Osteoblast (primary cell): Measurements from ENCODE around the gene ZNF536. TPM values are rescaled to one million over a fixed set of nuclear protein-coding genes. Genes with fewer than 3 reads are reported as not detected.

Experiments
- DNase-seq: peaks from one replicate; pipeline ENCODE4 v3.0.0; 2011; ENCODE audit warnings: low spot score, mixed read lengths; ENCODE audit not compliant: insufficient read length; ENCODE audit errors: missing footprints
- H2AFZ ChIP-seq: 2 replicates; pipeline ENCODE4 v1.6.0; 2011; ENCODE audit warnings: mild to moderate bottlenecking, low read length
- H3K27ac ChIP-seq: 2 replicates; pipeline ENCODE4 v1.5.1; 2011; ENCODE audit warnings: mild to moderate bottlenecking, low read depth, low read length, moderate library complexity
- H3K27me3 ChIP-seq: 2 replicates; pipeline ENCODE4 v1.6.0; 2012; ENCODE audit warnings: mild to moderate bottlenecking, control low read depth, inconsistent platforms, low read length, moderate library complexity; ENCODE audit not compliant: insufficient read depth
- H3K36me3 ChIP-seq: 2 replicates; pipeline ENCODE4 v1.5.1; 2011; ENCODE audit warnings: mild to moderate bottlenecking, low read length, control low read depth, moderate library complexity; ENCODE audit not compliant: insufficient read depth
- H3K4me1 ChIP-seq: 2 replicates; pipeline ENCODE4 v1.5.1; 2011; ENCODE audit warnings: mild to moderate bottlenecking, low read length, control low read depth, moderate library complexity; ENCODE audit not compliant: insufficient read depth
- H3K4me2 ChIP-seq: 2 replicates; pipeline ENCODE4 v1.6.0; 2011; ENCODE audit warnings: mild to moderate bottlenecking, low read length; ENCODE audit not compliant: insufficient read depth
- H3K4me3 ChIP-seq: fragments of 200-600 bp; sonication (generic); 3 replicates; pipeline ENCODE4 v1.5.1; 2012; ENCODE audit warnings: mild to moderate bottlenecking, low read length, inconsistent platforms; ENCODE audit not compliant: insufficient read depth
- H3K79me2 ChIP-seq: 2 replicates; pipeline ENCODE4 v1.6.0; 2012; ENCODE audit warnings: mild to moderate bottlenecking, low read length, control low read depth, inconsistent platforms; ENCODE audit not compliant: insufficient read depth
- H3K9me3 ChIP-seq: 2 replicates; pipeline ENCODE4 v1.5.1; 2011; ENCODE audit warnings: low read depth, low read length, control low read depth
- H4K20me1 ChIP-seq: 2 replicates; pipeline ENCODE4 v1.6.0; 2012; ENCODE audit warnings: mild to moderate bottlenecking, low read length, control low read depth; ENCODE audit not compliant: insufficient read depth
- CTCF ChIP-seq: IDR thresholded peaks from 2 replicates; pipeline ENCODE4 v1.5.1; 2011; ENCODE audit warnings: mild to moderate bottlenecking, low read depth, low read length, moderate library complexity; ENCODE audit errors: extremely low read depth
- total RNA-seq: library from RNA; depleted of rRNA; stranded (reverse); fragments of >200 nt; gene quantifications from 2 replicates; pipeline ENCODE4 v1.2.3, GENCODE V29; 2012

Gene ZNF536
- not detected in 2 replicates for total RNA-seq

DNA sequence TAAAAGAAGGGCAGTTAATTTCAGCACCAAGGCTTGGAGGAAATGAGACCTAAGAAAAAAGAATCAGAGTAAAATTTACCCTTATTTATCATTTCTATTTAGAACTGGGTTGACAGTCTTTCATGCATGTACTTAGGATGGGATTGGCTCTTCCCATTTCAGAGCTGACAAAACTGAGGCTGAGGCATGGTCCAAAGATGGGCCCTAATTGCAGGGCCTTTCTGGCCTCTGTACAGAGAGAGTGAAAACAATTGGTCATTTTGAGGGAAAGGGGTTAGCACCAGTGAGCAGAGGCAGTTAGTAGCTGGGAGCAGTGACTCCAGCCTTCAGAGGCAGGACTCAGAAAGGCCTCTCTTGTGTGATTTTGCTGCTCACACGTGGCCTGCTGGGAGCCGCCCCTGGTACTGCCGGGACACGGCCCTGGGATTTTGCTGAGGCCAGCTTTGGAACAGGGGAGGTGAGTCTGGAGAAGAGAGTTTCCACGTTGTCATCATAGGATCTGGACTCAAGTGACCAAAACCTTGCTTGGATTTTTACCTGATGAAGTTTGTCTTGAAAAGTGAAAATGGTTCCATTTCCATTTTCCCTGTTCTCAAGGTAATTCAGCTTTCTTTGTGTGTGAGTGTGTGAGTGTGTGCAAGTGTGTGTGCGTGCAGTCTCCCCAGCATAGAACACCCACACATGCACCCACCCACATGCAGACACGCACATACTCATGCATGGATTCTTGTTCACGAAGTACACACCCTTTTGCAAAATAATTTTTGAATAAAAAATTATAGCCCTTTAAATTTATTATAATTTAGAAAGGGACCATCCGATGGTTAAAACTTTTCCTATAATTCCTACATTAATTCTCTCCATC is at the start of gene ZNF536:
TSS of gene ZNF536 (plus strand) at position 425 of the 865 bp plus-strand sequence. CDS start 71,179 bp downstream, outside the sequence.
- Histone ChIP-seq H3K79me2 (no peaks in the 10 kb centered on the region), H3K4me1 (no peaks in the 10 kb centered on the region), H3K9me3 (no peaks in the 10 kb centered on the region), H3K4me3 (no peak within 1 kb of the TSS), H3K4me2 (no peak within 1 kb of the TSS), H4K20me1 (no peaks in the 10 kb centered on the region), H3K36me3 (no peaks in the 10 kb centered on the region), H2AFZ (no peak within 1 kb of the TSS), H3K27ac (no peak within 1 kb of the TSS), H3K27me3 (no peaks in the 10 kb centered on the region)
- TF ChIP-seq CTCF, result no peak
- DNase-seq, result no peak

GRCh38 chr19:30322641-30323320 is 49.4 kb upstream of the ZNF536 start:
- Histone ChIP-seq H3K36me3 (no peaks in the 10 kb centered on the region), H3K27ac (no peak overlapping the region), H3K79me2 (no peaks in the 10 kb centered on the region), H3K27me3 (no peaks in the 10 kb centered on the region), H3K9me3 (peaks cover 1% of the 10 kb centered on the region), H3K4me1 (no peaks in the 10 kb centered on the region), H3K4me2 (no peak overlapping the region), H2AFZ (no peak overlapping the region), H3K4me3 (no peak overlapping the region), H4K20me1 (no peaks in the 10 kb centered on the region)
- no peak for DNase-seq
- TF ChIP-seq CTCF, result no peak

- no peak for DNase-seq
- H3K36me3 ChIP-seq, result no peaks in the 10 kb centered on the region
- no peak overlapping the region for H3K4me2 ChIP-seq
Measured at GRCh38 chr19:30323904-30324303, 48.3 kb upstream of the ZNF536 start.

More at GRCh38 chr19:30323904-30324303, 48.3 kb upstream of the ZNF536 start:
- Histone ChIP-seq H4K20me1 (no peaks in the 10 kb centered on the region), H3K9me3 (peaks cover 2% of the 10 kb centered on the region), H3K27ac (no peak overlapping the region), H3K79me2 (no peaks in the 10 kb centered on the region), H3K4me1 (no peaks in the 10 kb centered on the region), H3K27me3 (no peaks in the 10 kb centered on the region), H2AFZ (no peak overlapping the region), H3K4me3 (no peak overlapping the region)
- no peak for TF ChIP-seq CTCF
